H9 (cell line): ENCODE results near the gene KRTAP10-3. TPM values are rescaled to one million over a fixed set of nuclear protein-coding genes. Genes with fewer than 3 reads are reported as not detected.

Experiments
- DNase-seq: peaks from one replicate; pipeline ENCODE4 v3.0.0-alpha.2; 2017
- H2AFZ ChIP-seq: one replicate; pipeline ENCODE4 v1.6.1; 2013; ENCODE audit warnings: mild to moderate bottlenecking, low read length, control low read depth, moderate library complexity
- H2AK5ac ChIP-seq: 2 replicates; pipeline ENCODE4 v1.6.1; 2013; ENCODE audit warnings: low read length, control low read depth, mixed read lengths; ENCODE audit not compliant: insufficient read length
- H2BK120ac ChIP-seq: one replicate; pipeline ENCODE4 v1.6.1; 2013; ENCODE audit warnings: low read depth, mild to moderate bottlenecking, low read length, control low read depth, inconsistent platforms; ENCODE audit not compliant: poor library complexity, severe bottlenecking
- H2BK12ac ChIP-seq: 2 replicates; pipeline ENCODE4 v1.6.1; 2013; ENCODE audit warnings: low read length, control low read depth, mixed read lengths, low read depth; ENCODE audit not compliant: insufficient read length
- H2BK15ac ChIP-seq: 2 replicates; pipeline ENCODE4 v1.6.1; 2013; ENCODE audit warnings: low read depth, low read length, control low read depth
- H2BK20ac ChIP-seq: one replicate; pipeline ENCODE4 v1.6.1; 2013; ENCODE audit warnings: low read depth, mild to moderate bottlenecking, low read length, control low read depth, inconsistent platforms; ENCODE audit not compliant: poor library complexity, severe bottlenecking
- H2BK5ac ChIP-seq: 2 replicates; pipeline ENCODE4 v1.6.1; 2013; ENCODE audit warnings: low read length, control low read depth, mixed read lengths; ENCODE audit not compliant: insufficient read length
- H3K14ac ChIP-seq: 2 replicates; pipeline ENCODE4 v1.6.1; 2013; ENCODE audit warnings: low read length, control low read depth; ENCODE audit not compliant: insufficient read depth
- H3K18ac ChIP-seq: 2 replicates; pipeline ENCODE4 v1.6.1; 2013; ENCODE audit warnings: low read depth, mild to moderate bottlenecking, mixed read lengths, low read length, control low read depth; ENCODE audit not compliant: insufficient read length
- H3K23ac ChIP-seq: 2 replicates; pipeline ENCODE4 v1.6.1; 2013; ENCODE audit warnings: low read length, control low read depth, mixed read lengths, low read depth; ENCODE audit not compliant: insufficient read length
- H3K23me2 ChIP-seq: 2 replicates; pipeline ENCODE4 v1.6.1; 2013; ENCODE audit warnings: low read depth, mild to moderate bottlenecking, mixed read lengths, low read length, control low read depth; ENCODE audit not compliant: insufficient read length, poor library complexity, severe bottlenecking
- H3K27ac ChIP-seq: 2 replicates; pipeline ENCODE4 v1.5.1; 2013; ENCODE audit warnings: low read length, control low read depth, mixed read lengths, low read depth; ENCODE audit not compliant: insufficient read length
- H3K27me3 ChIP-seq: 2 replicates; pipeline ENCODE4 v1.6.1; 2013; ENCODE audit warnings: low read length, control low read depth, inconsistent platforms; ENCODE audit not compliant: insufficient read depth
- H3K4ac ChIP-seq: 2 replicates; pipeline ENCODE4 v1.6.1; 2013; ENCODE audit warnings: low read depth, mild to moderate bottlenecking, control low read depth, inconsistent platforms, low read length, moderate library complexity
- H3K4me1 ChIP-seq: 2 replicates; pipeline ENCODE4 v1.6.1; 2013; ENCODE audit warnings: low read length, control low read depth, inconsistent platforms; ENCODE audit not compliant: insufficient read depth
- H3K4me2 ChIP-seq: 2 replicates; pipeline ENCODE4 v1.6.1; 2013; ENCODE audit warnings: low read length, control low read depth, mixed read lengths; ENCODE audit not compliant: insufficient read length, insufficient read depth
- H3K56ac ChIP-seq: 2 replicates; pipeline ENCODE4 v1.6.1; 2013; ENCODE audit warnings: low read depth, mild to moderate bottlenecking, mixed read lengths, low read length, control low read depth; ENCODE audit not compliant: insufficient read length
- H3K79me1 ChIP-seq: 2 replicates; pipeline ENCODE4 v1.6.1; 2013; ENCODE audit warnings: low read depth, mild to moderate bottlenecking, moderate library complexity, low read length, control low read depth, inconsistent platforms; ENCODE audit not compliant: insufficient read depth, poor library complexity, severe bottlenecking
- H3K79me2 ChIP-seq: 2 replicates; pipeline ENCODE4 v1.6.1; 2013; ENCODE audit warnings: low read length, control low read depth, inconsistent platforms; ENCODE audit not compliant: insufficient read depth
- H3K9ac ChIP-seq: 2 replicates; pipeline ENCODE4 v1.6.1; 2013; ENCODE audit warnings: low read length, control low read depth, mixed read lengths; ENCODE audit not compliant: insufficient read length; ENCODE audit errors: extremely low read depth
- H3K9me3 ChIP-seq: one replicate; pipeline ENCODE4 v1.6.1; 2013; ENCODE audit warnings: low read depth, low read length, inconsistent platforms; ENCODE audit not compliant: control insufficient read depth
- H3T11ph ChIP-seq: one replicate; pipeline ENCODE4 v1.6.1; 2013; ENCODE audit warnings: mild to moderate bottlenecking, low read length, control low read depth, inconsistent platforms
- H4K20me1 ChIP-seq: one replicate; pipeline ENCODE4 v1.6.1; 2013; ENCODE audit not compliant: control insufficient read depth, insufficient read length, insufficient read depth
- H4K5ac ChIP-seq: 2 replicates; pipeline ENCODE4 v1.6.1; 2013; ENCODE audit warnings: low read depth, mild to moderate bottlenecking, mixed read lengths, low read length, control low read depth; ENCODE audit not compliant: insufficient read length
- H4K8ac ChIP-seq: replicated peaks from 2 replicates; pipeline ENCODE4 v1.6.1; 2013; ENCODE audit warnings: low read length, control low read depth, mixed read lengths, low read depth; ENCODE audit not compliant: insufficient read length
- H4K91ac ChIP-seq: 2 replicates; pipeline ENCODE4 v1.6.1; 2013; ENCODE audit warnings: low read depth, mild to moderate bottlenecking, moderate library complexity, mixed read lengths, low read length, control low read depth; ENCODE audit not compliant: insufficient read length
- H3K27ac Mint-ChIP-seq, 3 experiments: 2 replicates in 2 of 3; 3 replicates in 1 of 3; pipeline ENCODE4 v1.8.0; 2020 to 2021; ENCODE audit warnings: mixed read lengths in 3 of 3, mild to moderate bottlenecking in 1 of 3, moderate library complexity in 1 of 3
- H3K27me3 Mint-ChIP-seq: 2 replicates; pipeline ENCODE4 v1.8.0; 2021; ENCODE audit warnings: low read depth, mild to moderate bottlenecking, moderate library complexity, mixed read lengths
- H3K36me3 Mint-ChIP-seq, 3 experiments: 2 replicates in 2 of 3; 3 replicates in 1 of 3; pipeline ENCODE4 v1.8.0; 2020 to 2021; ENCODE audit warnings: low read depth in 3 of 3, mixed read lengths in 3 of 3; ENCODE audit not compliant: insufficient read depth in 1 of 3
- H3K4me1 Mint-ChIP-seq, 2 experiments: 2 replicates each; pipeline ENCODE4 v1.8.0; 2020; ENCODE audit warnings: mixed read lengths in 2 of 2
- H3K4me3 Mint-ChIP-seq, 2 experiments: 2 replicates in 1 of 2; 3 replicates in 1 of 2; pipeline ENCODE4 v1.8.0; 2020 to 2021; ENCODE audit warnings: mild to moderate bottlenecking in 2 of 2, mixed read lengths in 2 of 2, moderate library complexity in 1 of 2
- H3K9me3 Mint-ChIP-seq, 2 experiments: 2 replicates in 1 of 2; 3 replicates in 1 of 2; pipeline ENCODE4 v1.8.0; 2020; ENCODE audit warnings: mild to moderate bottlenecking in 2 of 2, mixed read lengths in 2 of 2, moderate library complexity in 1 of 2
- WGBS: extraction: QIAGEN DNeasy Blood & Tissue Kit; methylation state at CpG from one replicate; pipeline ENCODE4 v1.1.7; 2013; ENCODE audit warnings: missing lambda C conversion rate, low lambda C conversion rate, mixed read lengths; ENCODE audit not compliant: insufficient read length; ENCODE audit errors: extremely low coverage; 5-methylcytosine and 5-hydroxymethylcytosine counted together
- total RNA-seq: library from RNA; stranded (reverse); gene quantifications from 2 replicates; pipeline ENCODE4 v1.2.1, GENCODE V29; 2021
- TF ChIP-seq, protein P1 (sequence below): fragments of 200-600 bp; sonication (generic); conservative IDR thresholded peaks from 3 replicates; pipeline ENCODE4 v1.8.0; 2021; ENCODE audit warnings: antibody characterized with exemption, mild to moderate bottlenecking

Gene KRTAP10-3
- total RNA-seq, 1 experiment from 2014 or later, result not detected

DNA sequence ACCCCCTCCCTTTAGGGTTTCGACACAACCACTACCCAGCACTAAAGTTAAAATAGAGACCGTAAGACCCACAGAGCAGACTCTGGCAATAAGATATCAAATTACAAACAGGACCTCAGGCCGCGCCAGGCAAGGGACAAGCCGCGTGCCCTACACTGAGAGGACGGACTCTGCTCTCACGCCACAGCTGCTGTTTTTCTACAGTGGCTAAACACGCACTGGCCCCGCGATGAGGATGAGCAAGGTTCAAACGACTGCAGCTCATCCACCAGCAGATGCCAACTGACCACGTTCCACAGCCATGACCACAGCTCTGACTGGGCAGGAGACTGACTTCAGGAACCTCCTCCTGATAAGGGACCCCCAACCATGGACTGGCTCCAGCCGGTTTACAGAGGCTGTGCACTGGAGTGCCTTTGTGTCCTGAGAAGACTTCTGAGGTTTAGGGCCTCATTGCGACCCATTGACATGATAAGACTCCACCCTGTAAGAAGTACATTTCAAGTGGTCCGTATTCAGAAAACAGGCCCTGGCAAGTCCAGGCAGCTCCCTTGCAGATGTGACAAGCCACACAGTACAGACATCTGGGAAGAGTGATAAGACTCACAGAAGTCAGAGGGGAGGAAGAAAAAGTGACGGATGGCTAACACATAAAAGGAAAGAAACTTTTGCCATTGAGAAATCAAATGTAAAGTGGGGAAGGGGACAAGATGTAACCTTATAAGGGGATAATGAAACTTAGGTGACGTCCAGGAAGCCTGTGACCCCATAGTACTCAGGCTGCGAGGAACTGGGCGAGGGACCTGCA lies 35.2 kb upstream of the KRTAP10-3 start:
- TF ChIP-seq, protein P1, sequence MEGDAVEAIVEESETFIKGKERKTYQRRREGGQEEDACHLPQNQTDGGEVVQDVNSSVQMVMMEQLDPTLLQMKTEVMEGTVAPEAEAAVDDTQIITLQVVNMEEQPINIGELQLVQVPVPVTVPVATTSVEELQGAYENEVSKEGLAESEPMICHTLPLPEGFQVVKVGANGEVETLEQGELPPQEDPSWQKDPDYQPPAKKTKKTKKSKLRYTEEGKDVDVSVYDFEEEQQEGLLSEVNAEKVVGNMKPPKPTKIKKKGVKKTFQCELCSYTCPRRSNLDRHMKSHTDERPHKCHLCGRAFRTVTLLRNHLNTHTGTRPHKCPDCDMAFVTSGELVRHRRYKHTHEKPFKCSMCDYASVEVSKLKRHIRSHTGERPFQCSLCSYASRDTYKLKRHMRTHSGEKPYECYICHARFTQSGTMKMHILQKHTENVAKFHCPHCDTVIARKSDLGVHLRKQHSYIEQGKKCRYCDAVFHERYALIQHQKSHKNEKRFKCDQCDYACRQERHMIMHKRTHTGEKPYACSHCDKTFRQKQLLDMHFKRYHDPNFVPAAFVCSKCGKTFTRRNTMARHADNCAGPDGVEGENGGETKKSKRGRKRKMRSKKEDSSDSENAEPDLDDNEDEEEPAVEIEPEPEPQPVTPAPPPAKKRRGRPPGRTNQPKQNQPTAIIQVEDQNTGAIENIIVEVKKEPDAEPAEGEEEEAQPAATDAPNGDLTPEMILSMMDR, result no peak
- peak overlapping the region in 2 of 3 experiments; percentile 61 to 81; a peak in 3 of 7 replicates for H3K27ac Mint-ChIP-seq

More for the DNA sequence above, 35.2 kb upstream of the KRTAP10-3 start:
- Mint-ChIP-seq H3K4me3 (peak overlapping the region in 1 of 2 experiments; percentile 64; a peak in 2 of 5 replicates), H3K9me3 (no peaks in the 10 kb centered on the region; a peak in 1 of 5 replicates), H3K27me3 (no peaks in the 10 kb centered on the region; the same call in none of the 2 replicates), H3K4me1 (peaks cover 44 to 45% of the 10 kb centered on the region in 2 experiments), H3K36me3 (0 out of 7 replicates have a peak, but pooled peaks cover 0 to 3% (median 0%) of the 10 kb centered on the region in 3 experiments)
- Histone ChIP-seq H2BK20ac (no peak overlapping the region), H3K27me3 (no peaks in the 10 kb centered on the region), H3K14ac (peak overlapping the region; percentile 55; the same call in 1 of the 2 replicates), H3K4ac (no peak overlapping the region), H2AFZ (no peak overlapping the region), H4K20me1 (no peaks in the 10 kb centered on the region), H2AK5ac (no peak overlapping the region), H3T11ph (no peak overlapping the region), H3K9me3 (no peaks in the 10 kb centered on the region), H2BK120ac (no peak overlapping the region), H3K4me2 (no peak overlapping the region), H3K23ac (no peak overlapping the region), H3K23me2 (no peaks in the 10 kb centered on the region), H3K79me1 (no peaks in the 10 kb centered on the region), H3K27ac (no peak overlapping the region), H3K56ac (no peak overlapping the region), H2BK5ac (no peak overlapping the region), H2BK12ac (no peak overlapping the region), H4K8ac (no peak overlapping the region), H2BK15ac (no peak overlapping the region), H3K18ac (peak overlapping the region; percentile 52), H3K79me2 (no peaks in the 10 kb centered on the region), H3K4me1 (no peaks in the 10 kb centered on the region; the same call in 1 of the 2 replicates), H4K91ac (no peak overlapping the region), H3K9ac (no peak overlapping the region), H4K5ac (no peak overlapping the region)
- no CpG with 5 or more reads among the region's 20 CpGs for WGBS
- peak; percentile 56 for DNase-seq
